ENCODE data around the gene SNN. TPM values are rescaled to one million over a fixed set of nuclear protein-coding genes. Genes with fewer than 3 reads are reported as not detected.

SNN gene
- total RNA-seq, 1 donor from 2014 or later, result 14.6 TPM

DNA sequence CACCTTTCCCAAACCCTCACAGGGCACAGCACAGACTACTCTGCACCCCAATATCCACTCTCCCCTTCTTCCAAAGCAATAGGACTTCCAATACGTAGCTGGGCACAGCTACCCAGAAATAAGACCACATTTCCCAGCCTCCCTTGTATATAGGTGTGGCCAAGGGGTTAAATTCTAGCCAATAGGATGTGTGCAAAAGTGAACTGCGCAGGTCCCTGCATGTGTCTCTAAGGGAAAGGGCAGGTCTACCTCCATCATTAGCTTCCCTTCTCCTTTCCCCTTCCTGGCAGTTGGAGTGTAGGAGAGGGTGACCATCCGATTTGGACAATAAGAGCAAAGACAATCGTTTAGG is 25.5 kb upstream of the SNN start:
- Histone ChIP-seq H3K27ac (ENCODE audit: low read depth, low read length) (no peak overlapping the region), H3K36me3 (ENCODE audit: control insufficient read depth in 3 of 3, insufficient read depth in 3 of 3, low read length in 3 of 3) (no peaks in the 10 kb centered on the region), H3K27me3 (ENCODE audit: control insufficient read depth in 3 of 3, insufficient read depth in 3 of 3, low read length in 3 of 3) (no peaks in the 10 kb centered on the region), H3K4me3 (ENCODE audit: low read length in 3 of 3) (no peak overlapping the region), H3K9ac (ENCODE audit: low read depth in 1 of 3, low read length in 3 of 3) (no peak overlapping the region), H3K4me1 (ENCODE audit: control insufficient read depth in 3 of 3, insufficient read depth in 3 of 3, low read length in 3 of 3) (peaks cover 23 to 27% (median 25%) of the 10 kb centered on the region in 3 donors), H3K9me3 (ENCODE audit: control insufficient read depth in 3 of 3, low read length in 3 of 3) (no peaks in the 10 kb centered on the region)

DNA sequence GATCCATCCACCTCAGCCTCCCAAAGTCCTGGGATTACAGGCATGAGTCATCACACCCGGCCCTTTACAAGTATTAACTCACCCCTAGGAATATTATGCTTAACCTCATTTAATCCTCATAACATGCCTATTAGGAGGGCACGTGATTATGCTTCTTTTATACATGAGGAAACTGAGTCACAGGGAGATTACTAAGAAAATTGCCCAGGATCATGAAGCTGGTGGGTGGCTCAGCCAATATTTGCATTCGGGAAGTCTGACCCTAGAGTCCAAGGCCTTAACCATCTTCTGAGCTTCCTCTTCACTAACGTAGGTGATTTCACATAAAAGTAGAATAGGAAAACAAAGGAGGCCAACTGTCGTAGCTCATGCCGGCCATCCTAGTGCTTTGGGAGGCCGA is 19.0 kb upstream of the SNN start:
- Histone ChIP-seq H3K4me1 (ENCODE audit: control insufficient read depth in 3 of 3, insufficient read depth in 3 of 3, low read length in 3 of 3) (peaks cover 2 to 3% (median 2%) of the 10 kb centered on the region in 3 donors), H3K36me3 (ENCODE audit: control insufficient read depth in 3 of 3, insufficient read depth in 3 of 3, low read length in 3 of 3) (no peaks in the 10 kb centered on the region), H3K4me3 (ENCODE audit: low read length in 3 of 3) (no peak overlapping the region), H3K27me3 (ENCODE audit: control insufficient read depth in 3 of 3, insufficient read depth in 3 of 3, low read length in 3 of 3) (no peaks in the 10 kb centered on the region), H3K27ac (ENCODE audit: low read depth, low read length) (no peak overlapping the region), H3K9me3 (ENCODE audit: control insufficient read depth in 3 of 3, low read length in 3 of 3) (no peaks in the 10 kb centered on the region), H3K9ac (ENCODE audit: low read depth in 1 of 3, low read length in 3 of 3) (no peak overlapping the region)

DNA sequence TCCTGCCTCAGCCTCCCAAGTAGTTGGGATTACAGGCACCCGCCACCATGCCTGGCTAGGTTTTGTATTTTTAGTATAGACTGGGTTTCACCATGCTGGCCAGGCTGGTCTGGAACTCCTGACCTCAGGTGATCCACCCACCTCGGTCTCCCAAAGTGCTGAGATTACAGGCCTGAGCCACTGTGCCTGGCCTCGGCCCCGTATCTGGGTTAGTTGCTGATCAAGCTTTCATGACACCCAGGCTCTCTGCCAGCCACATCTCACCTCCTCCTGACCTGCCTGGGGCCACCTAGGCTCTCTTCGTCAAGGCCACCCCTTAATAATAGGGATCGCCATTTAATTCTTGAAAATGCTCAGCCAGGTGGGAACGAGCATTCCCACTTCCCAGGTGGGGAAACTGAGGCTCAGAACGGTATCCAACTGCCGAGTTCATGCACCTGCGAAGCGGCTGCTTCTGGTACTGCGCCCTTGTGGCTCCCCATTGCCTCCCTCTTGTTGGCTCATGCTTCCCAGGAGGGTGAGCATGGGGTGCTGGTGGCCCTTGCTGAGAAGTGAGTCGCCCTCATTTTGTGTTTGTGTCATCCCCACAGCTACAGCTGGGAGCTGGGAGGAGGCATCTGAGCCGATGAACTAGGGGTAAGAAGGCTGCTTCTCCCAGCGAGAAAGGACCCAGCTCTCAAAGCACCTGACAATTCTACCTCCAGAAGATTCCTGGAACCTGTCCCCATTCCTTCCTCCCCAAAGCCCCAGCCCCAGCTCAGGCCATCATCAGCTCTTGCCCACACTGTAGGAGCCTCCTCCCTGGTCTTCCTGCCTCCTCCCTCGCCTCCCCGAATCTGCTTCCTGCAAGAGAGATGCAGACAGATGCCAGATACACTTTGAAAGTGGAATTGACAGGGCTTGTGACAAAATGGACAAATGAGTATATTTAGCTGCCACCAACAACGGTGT is 17.3 kb upstream of the SNN start:
- no peak overlapping the region for H3K4me3 ChIP-seq (ENCODE audit: low read length in 3 of 3)
- no peak overlapping the region for H3K27ac ChIP-seq (ENCODE audit: low read depth, low read length)
- H3K9me3 ChIP-seq (ENCODE audit: control insufficient read depth in 3 of 3, low read length in 3 of 3), result no peaks in the 10 kb centered on the region
- H3K4me1 ChIP-seq (ENCODE audit: control insufficient read depth in 3 of 3, insufficient read depth in 3 of 3, low read length in 3 of 3), result peaks cover 6 to 11% (median 8%) of the 10 kb centered on the region in 3 donors
- no peak overlapping the region for H3K9ac ChIP-seq (ENCODE audit: low read depth in 1 of 3, low read length in 3 of 3)
- no peaks in the 10 kb centered on the region for H3K27me3 ChIP-seq (ENCODE audit: control insufficient read depth in 3 of 3, insufficient read depth in 3 of 3, low read length in 3 of 3)
- H3K36me3 ChIP-seq (ENCODE audit: control insufficient read depth in 3 of 3, insufficient read depth in 3 of 3, low read length in 3 of 3), result no peaks in the 10 kb centered on the region

DNA sequence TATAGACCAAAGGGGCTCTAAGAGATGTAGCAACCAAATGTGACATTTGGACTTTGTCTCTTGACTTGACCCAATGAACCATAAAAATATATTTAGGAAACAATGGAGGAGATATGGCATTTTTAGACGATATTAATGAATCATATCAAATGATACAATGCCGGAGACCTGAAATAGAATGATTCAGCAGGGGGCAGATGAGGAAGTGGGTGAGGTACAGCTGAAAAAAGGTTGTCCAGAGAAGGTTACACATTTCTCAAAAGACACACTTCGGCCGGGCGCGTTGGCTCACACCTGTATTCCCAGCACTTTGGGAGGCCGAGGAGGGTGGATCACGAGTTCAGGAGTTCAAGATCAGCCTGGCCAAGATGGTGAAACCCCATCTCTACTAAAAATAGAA is 16.5 kb upstream of the SNN start:
- H3K9me3 ChIP-seq (ENCODE audit: control insufficient read depth in 3 of 3, low read length in 3 of 3), result no peaks in the 10 kb centered on the region
- no peak overlapping the region for H3K9ac ChIP-seq (ENCODE audit: low read depth in 1 of 3, low read length in 3 of 3)
- H3K4me3 ChIP-seq (ENCODE audit: low read length in 3 of 3), result no peak overlapping the region
- no peaks in the 10 kb centered on the region for H3K36me3 ChIP-seq (ENCODE audit: control insufficient read depth in 3 of 3, insufficient read depth in 3 of 3, low read length in 3 of 3)
- peaks cover 6 to 11% (median 8%) of the 10 kb centered on the region in 3 donors for H3K4me1 ChIP-seq (ENCODE audit: control insufficient read depth in 3 of 3, insufficient read depth in 3 of 3, low read length in 3 of 3)
- H3K27me3 ChIP-seq (ENCODE audit: control insufficient read depth in 3 of 3, insufficient read depth in 3 of 3, low read length in 3 of 3), result no peaks in the 10 kb centered on the region
- H3K27ac ChIP-seq (ENCODE audit: low read depth, low read length), result no peak overlapping the region

DNA sequence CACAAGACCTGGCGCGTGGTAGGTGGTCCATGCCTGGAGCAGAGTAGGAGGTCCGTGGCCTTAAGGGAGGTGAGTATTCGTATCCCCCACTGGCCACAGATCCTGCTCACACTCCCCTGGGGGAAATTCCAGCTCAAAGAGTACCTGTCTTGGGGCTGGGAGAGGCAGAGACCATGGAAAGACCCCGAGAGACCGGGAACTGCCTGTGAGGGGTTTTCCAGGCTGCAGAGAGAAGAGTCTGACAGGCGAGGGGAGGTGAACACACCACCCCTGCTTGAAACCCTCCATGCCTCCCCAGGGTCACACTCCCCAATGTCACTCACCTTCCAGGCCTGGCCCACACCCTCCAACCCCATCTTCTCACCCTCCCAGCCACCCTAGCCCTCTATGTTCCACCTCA is 12.6 kb upstream of the SNN start:
- H3K4me1 ChIP-seq (ENCODE audit: control insufficient read depth in 3 of 3, insufficient read depth in 3 of 3, low read length in 3 of 3), result peaks cover 6 to 18% (median 11%) of the 10 kb centered on the region in 3 donors
- no peaks in the 10 kb centered on the region for H3K27me3 ChIP-seq (ENCODE audit: control insufficient read depth in 3 of 3, insufficient read depth in 3 of 3, low read length in 3 of 3)
- no peak overlapping the region for H3K27ac ChIP-seq (ENCODE audit: low read depth, low read length)
- no peaks in the 10 kb centered on the region for H3K36me3 ChIP-seq (ENCODE audit: control insufficient read depth in 3 of 3, insufficient read depth in 3 of 3, low read length in 3 of 3)
- no peak overlapping the region for H3K9ac ChIP-seq (ENCODE audit: low read depth in 1 of 3, low read length in 3 of 3)
- no peaks in the 10 kb centered on the region for H3K9me3 ChIP-seq (ENCODE audit: control insufficient read depth in 3 of 3, low read length in 3 of 3)
- no peak overlapping the region for H3K4me3 ChIP-seq (ENCODE audit: low read length in 3 of 3)

DNA sequence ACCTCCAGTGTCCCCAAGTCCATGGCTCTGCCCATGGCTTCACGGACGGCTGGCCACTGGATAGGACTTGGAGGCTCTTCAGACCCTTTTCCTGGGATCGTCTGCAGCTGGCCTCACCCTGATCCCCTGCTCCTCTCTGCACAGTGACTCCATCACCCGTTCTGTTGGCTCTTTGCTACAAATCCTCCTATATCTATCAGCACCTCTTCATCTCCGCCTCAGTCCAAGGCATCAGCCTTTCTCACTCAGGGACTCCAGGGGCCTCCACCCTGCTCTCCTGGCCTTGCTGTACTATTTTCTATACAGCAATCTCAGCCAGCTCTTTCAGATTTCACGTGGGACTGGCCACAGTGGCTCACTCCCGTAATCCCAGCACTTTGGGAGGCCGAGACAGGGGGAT is 10.7 kb upstream of the SNN start:
- Histone ChIP-seq H3K36me3 (ENCODE audit: control insufficient read depth in 3 of 3, insufficient read depth in 3 of 3, low read length in 3 of 3) (no peaks in the 10 kb centered on the region), H3K27me3 (ENCODE audit: control insufficient read depth in 3 of 3, insufficient read depth in 3 of 3, low read length in 3 of 3) (no peaks in the 10 kb centered on the region), H3K4me3 (ENCODE audit: low read length in 3 of 3) (no peak overlapping the region), H3K9ac (ENCODE audit: low read depth in 1 of 3, low read length in 3 of 3) (no peak overlapping the region), H3K4me1 (ENCODE audit: control insufficient read depth in 3 of 3, insufficient read depth in 3 of 3, low read length in 3 of 3) (peaks cover 6 to 18% (median 11%) of the 10 kb centered on the region in 3 donors), H3K9me3 (ENCODE audit: control insufficient read depth in 3 of 3, low read length in 3 of 3) (no peaks in the 10 kb centered on the region), H3K27ac (ENCODE audit: low read depth, low read length) (no peak overlapping the region)

DNA sequence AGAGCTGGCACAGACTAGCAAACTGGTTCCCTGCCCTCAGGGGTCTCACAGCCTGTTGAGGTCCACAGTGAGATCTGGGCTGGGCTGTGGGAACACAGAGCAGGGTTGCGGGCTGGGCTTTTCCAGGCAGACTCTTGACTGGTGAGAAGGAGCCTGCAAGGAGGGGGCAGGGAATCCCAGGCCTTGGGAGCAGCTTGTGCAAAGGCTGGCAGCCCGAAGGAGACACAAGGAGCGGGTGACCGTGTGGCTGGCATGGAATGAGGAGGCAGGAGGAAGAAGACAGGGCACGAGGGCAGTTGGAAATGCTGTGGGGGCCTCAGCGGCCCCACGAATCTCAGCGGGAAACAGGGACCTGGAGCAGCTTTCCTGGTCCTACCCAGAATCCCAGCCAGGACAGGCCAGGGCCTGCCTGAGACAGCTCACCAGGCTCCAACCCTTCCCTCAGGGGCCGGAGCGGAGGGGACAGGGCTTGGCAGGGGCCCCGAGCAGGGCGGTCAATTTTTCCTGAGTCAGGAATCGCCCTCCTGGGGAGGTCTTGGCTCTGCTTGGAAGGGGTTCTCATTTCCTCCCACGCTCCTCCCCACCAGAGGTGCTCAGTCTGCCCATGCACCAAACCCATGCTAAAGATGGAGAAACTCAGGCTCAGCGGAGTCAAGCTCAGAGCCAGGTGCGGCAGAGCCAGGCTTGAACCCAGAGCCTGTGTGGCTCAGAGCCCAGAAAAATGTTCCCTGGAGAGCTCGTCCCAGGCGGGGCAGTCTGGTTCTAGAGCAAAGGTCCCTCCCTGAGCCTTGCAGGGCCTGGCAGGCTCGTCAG is 9.2 kb upstream of the SNN start:
- Histone ChIP-seq H3K27me3 (ENCODE audit: control insufficient read depth in 3 of 3, insufficient read depth in 3 of 3, low read length in 3 of 3) (no peaks in the 10 kb centered on the region), H3K4me3 (ENCODE audit: low read length in 3 of 3) (no peak overlapping the region), H3K9ac (ENCODE audit: low read depth in 1 of 3, low read length in 3 of 3) (no peak overlapping the region), H3K36me3 (ENCODE audit: control insufficient read depth in 3 of 3, insufficient read depth in 3 of 3, low read length in 3 of 3) (no peaks in the 10 kb centered on the region), H3K27ac (ENCODE audit: low read depth, low read length) (no peak overlapping the region), H3K9me3 (ENCODE audit: control insufficient read depth in 3 of 3, low read length in 3 of 3) (no peaks in the 10 kb centered on the region), H3K4me1 (ENCODE audit: control insufficient read depth in 3 of 3, insufficient read depth in 3 of 3, low read length in 3 of 3) (peaks cover 6 to 17% (median 10%) of the 10 kb centered on the region in 3 donors)

DNA sequence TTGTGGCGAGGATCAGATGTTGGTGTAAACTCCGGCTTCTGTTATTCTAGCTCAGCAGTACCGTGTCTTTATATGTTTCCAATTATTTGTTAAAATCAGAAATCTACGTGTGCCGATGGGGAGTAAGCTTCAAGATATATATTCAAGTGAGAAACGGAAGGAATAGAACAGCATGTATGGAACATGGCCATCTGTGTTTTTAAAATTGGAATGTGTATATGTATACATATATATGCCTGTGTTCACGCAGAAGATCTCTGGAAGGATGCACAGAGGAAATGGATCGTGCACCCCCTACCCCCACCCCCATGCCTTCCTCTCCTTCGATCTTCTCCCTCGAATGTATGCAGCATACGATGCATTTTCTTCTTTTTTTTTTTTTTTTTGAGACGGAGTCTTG is 7.7 kb upstream of the SNN start:
- peaks cover 0 to 7% (median 3%) of the 10 kb centered on the region in 3 donors for H3K4me1 ChIP-seq (ENCODE audit: control insufficient read depth in 3 of 3, insufficient read depth in 3 of 3, low read length in 3 of 3)
- H3K27ac ChIP-seq (ENCODE audit: low read depth, low read length), result no peak overlapping the region
- no peak overlapping the region for H3K9ac ChIP-seq (ENCODE audit: low read depth in 1 of 3, low read length in 3 of 3)
- H3K36me3 ChIP-seq (ENCODE audit: control insufficient read depth in 3 of 3, insufficient read depth in 3 of 3, low read length in 3 of 3), result no peaks in the 10 kb centered on the region
- H3K4me3 ChIP-seq (ENCODE audit: low read length in 3 of 3), result no peak overlapping the region
- H3K27me3 ChIP-seq (ENCODE audit: control insufficient read depth in 3 of 3, insufficient read depth in 3 of 3, low read length in 3 of 3), result no peaks in the 10 kb centered on the region
- no peaks in the 10 kb centered on the region for H3K9me3 ChIP-seq (ENCODE audit: control insufficient read depth in 3 of 3, low read length in 3 of 3)

DNA sequence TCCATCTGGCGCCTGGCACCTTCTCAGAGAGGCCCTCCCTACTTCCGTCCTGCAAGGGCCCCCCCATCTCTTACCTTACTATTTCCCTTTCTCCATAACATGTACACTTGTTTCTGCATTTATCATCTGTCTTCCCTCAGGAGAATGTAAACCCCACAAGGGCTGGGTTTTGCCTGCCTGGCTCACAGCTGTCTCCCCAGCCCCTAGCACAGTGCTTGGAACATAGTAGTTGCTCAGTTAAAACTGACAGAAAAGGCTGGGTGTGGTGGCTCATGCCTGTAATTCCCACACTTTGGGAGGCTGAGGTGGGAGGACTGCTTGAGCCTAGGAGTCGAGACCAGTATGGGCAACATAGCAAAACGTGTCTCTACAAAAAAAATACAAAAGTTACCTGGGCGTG is 5.7 kb upstream of the SNN start:
- Histone ChIP-seq H3K9ac (ENCODE audit: low read depth in 1 of 3, low read length in 3 of 3) (no peak overlapping the region), H3K9me3 (ENCODE audit: control insufficient read depth in 3 of 3, low read length in 3 of 3) (no peaks in the 10 kb centered on the region), H3K27ac (ENCODE audit: low read depth, low read length) (no peak overlapping the region), H3K4me3 (ENCODE audit: low read length in 3 of 3) (no peak overlapping the region), H3K36me3 (ENCODE audit: control insufficient read depth in 3 of 3, insufficient read depth in 3 of 3, low read length in 3 of 3) (no peaks in the 10 kb centered on the region), H3K4me1 (ENCODE audit: control insufficient read depth in 3 of 3, insufficient read depth in 3 of 3, low read length in 3 of 3) (peaks cover 2 to 8% (median 3%) of the 10 kb centered on the region in 3 donors), H3K27me3 (ENCODE audit: control insufficient read depth in 3 of 3, insufficient read depth in 3 of 3, low read length in 3 of 3) (no peaks in the 10 kb centered on the region)

DNA sequence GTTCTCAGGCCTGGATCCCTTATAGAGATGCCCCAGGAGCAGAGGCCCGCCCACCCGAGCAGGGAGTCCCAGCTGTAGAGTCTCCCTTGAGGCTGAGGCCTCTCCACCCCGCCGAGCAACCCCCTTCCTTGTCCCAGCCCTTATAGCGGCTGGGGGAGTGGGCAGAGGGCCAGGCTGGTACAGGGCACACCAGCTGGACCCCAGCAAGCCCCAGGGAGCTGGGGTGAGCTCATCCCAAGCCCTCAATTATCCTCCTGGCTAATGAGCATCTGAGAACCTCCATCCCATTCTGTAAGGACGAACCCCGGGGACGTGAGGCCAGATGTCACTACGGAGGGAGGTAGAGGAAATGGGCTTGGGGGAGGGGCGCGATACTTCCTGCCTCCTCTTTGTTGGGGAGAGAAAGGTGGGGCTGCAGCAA is 3.2 kb upstream of the SNN start:
- Histone ChIP-seq H3K9me3 (ENCODE audit: control insufficient read depth in 3 of 3, low read length in 3 of 3) (no peaks in the 10 kb centered on the region), H3K9ac (ENCODE audit: low read depth in 1 of 3, low read length in 3 of 3) (no peak overlapping the region), H3K27ac (ENCODE audit: low read depth, low read length) (no peak overlapping the region), H3K4me1 (ENCODE audit: control insufficient read depth in 3 of 3, insufficient read depth in 3 of 3, low read length in 3 of 3) (peaks cover 14 to 17% (median 15%) of the 10 kb centered on the region in 3 donors), H3K27me3 (ENCODE audit: control insufficient read depth in 3 of 3, insufficient read depth in 3 of 3, low read length in 3 of 3) (no peaks in the 10 kb centered on the region), H3K4me3 (ENCODE audit: low read length in 3 of 3) (no peak overlapping the region), H3K36me3 (ENCODE audit: control insufficient read depth in 3 of 3, insufficient read depth in 3 of 3, low read length in 3 of 3) (no peaks in the 10 kb centered on the region)

Data from skeletal muscle tissue (tissue), 4 donors.